HepG2 (cell line): ENCODE results near the gene SKIL. TPM values are rescaled to one million over a fixed set of nuclear protein-coding genes. Genes with fewer than 3 reads are reported as not detected.

Experiments
- ATF7 ChIP-seq, 2 experiments: fragments of 450-650 bp in 1 of 2; sonication (generic) in 1 of 2; formaldehyde crosslinking in 1 of 2; IDR thresholded peaks; 2 replicates each; pipeline versions ENCODE4 v1.4.0 to v1.6.1; 2016 to 2020; ENCODE audit warnings: antibody characterized with exemption in 1 of 2, mild to moderate bottlenecking in 1 of 2, missing genetic modification reagents in 1 of 2
- FOXA3 ChIP-seq: IDR thresholded peaks from 2 replicates; pipeline ENCODE4 v1.6.1; 2016; ENCODE audit warnings: missing genetic modification reagents, missing compliant biosample characterization
- HINFP ChIP-seq: sonication (generic); formaldehyde crosslinking; IDR thresholded peaks from 2 replicates; pipeline ENCODE4 v1.4.0; 2020; ENCODE audit warnings: low read depth, mild to moderate bottlenecking, missing genetic modification reagents
- KDM5A ChIP-seq: fragments of 200-600 bp; sonication (generic); IDR thresholded peaks from 2 replicates; pipeline ENCODE4 v1.7.0; 2018; ENCODE audit warnings: antibody characterized with exemption, mild to moderate bottlenecking, low read length, borderline replicate concordance
- KDM6A ChIP-seq: IDR thresholded peaks from 2 replicates; pipeline ENCODE4 v1.6.1; 2016; ENCODE audit warnings: low read depth
- KLF15 ChIP-seq: sonication (generic); formaldehyde crosslinking; IDR thresholded peaks from 2 replicates; pipeline ENCODE4 v1.8.1; 2023; ENCODE audit warnings: borderline replicate concordance, mild to moderate bottlenecking, inconsistent platforms, missing genetic modification reagents, mixed read lengths
- KLF16 ChIP-seq, 2 experiments: sonication (generic) in 1 of 2; formaldehyde crosslinking in 1 of 2; IDR thresholded peaks; 2 replicates each; pipeline versions ENCODE4 v1.6.1 to v1.8.0; 2016 to 2023; ENCODE audit warnings: missing genetic modification reagents in 2 of 2, missing compliant biosample characterization in 1 of 2
- MXI1 ChIP-seq: IDR thresholded peaks from 3 replicates; pipeline ENCODE4 v1.6.1; 2012; ENCODE audit warnings: low read depth, low read length, inconsistent platforms, borderline replicate concordance
- NFKBIZ ChIP-seq: IDR thresholded peaks from 2 replicates; pipeline ENCODE4 v1.6.1; 2018; ENCODE audit warnings: missing genetic modification reagents, missing compliant biosample characterization
- NR2F2 ChIP-seq: IDR thresholded peaks from 2 replicates; pipeline ENCODE4 v1.6.1; 2012; ENCODE audit warnings: low read depth, inconsistent platforms, borderline replicate concordance
- NRL ChIP-seq: sonication (generic); formaldehyde crosslinking; IDR thresholded peaks from 2 replicates; pipeline ENCODE4 v1.5.0; 2020; ENCODE audit warnings: missing genetic modification reagents, mild to moderate bottlenecking, moderate library complexity, borderline replicate concordance
- SNAPC5 ChIP-seq: sonication (generic); formaldehyde crosslinking; IDR thresholded peaks from 2 replicates; pipeline ENCODE4 v1.8.1; 2023; ENCODE audit warnings: mild to moderate bottlenecking, missing genetic modification reagents, borderline replicate concordance
- SPEN ChIP-seq: sonication (generic); formaldehyde crosslinking; IDR thresholded peaks from 2 replicates; pipeline ENCODE4 v1.5.1; 2020; ENCODE audit warnings: low read depth, mild to moderate bottlenecking, missing genetic modification reagents
- SRSF4 ChIP-seq: fragments of 200-400 bp; formaldehyde crosslinking; IDR thresholded peaks from one replicate; pipeline ENCODE4 v1.6.1; 2018; ENCODE audit warnings: mild to moderate bottlenecking, low read depth, low read length, moderate library complexity; ENCODE audit not compliant: poor library complexity, severe bottlenecking
- ZBTB21 ChIP-seq: sonication (generic); formaldehyde crosslinking; IDR thresholded peaks from 2 replicates; pipeline ENCODE4 v1.4.0; 2020; ENCODE audit warnings: missing genetic modification reagents
- ZFP82 ChIP-seq: sonication (generic); formaldehyde crosslinking; IDR thresholded peaks from 2 replicates; pipeline ENCODE4 v1.5.1; 2020; ENCODE audit warnings: mild to moderate bottlenecking, missing genetic modification reagents, borderline replicate concordance
- ZMYM2 ChIP-seq: sonication (generic); formaldehyde crosslinking; IDR thresholded peaks from 2 replicates; pipeline ENCODE4 v1.8.0; 2022; ENCODE audit warnings: mild to moderate bottlenecking, missing genetic modification reagents
- ZNF572 ChIP-seq: sonication (generic); formaldehyde crosslinking; IDR thresholded peaks from 2 replicates; pipeline ENCODE4 v1.5.1; 2020; ENCODE audit warnings: mild to moderate bottlenecking, missing genetic modification reagents
- ZNF577 ChIP-seq: sonication (generic); formaldehyde crosslinking; IDR thresholded peaks from 2 replicates; pipeline ENCODE4 v1.4.0; 2020; ENCODE audit warnings: mild to moderate bottlenecking, low read depth, missing genetic modification reagents, borderline replicate concordance
- ZNF609 ChIP-seq: sonication (generic); formaldehyde crosslinking; IDR thresholded peaks from 2 replicates; pipeline ENCODE4 v1.4.0; 2020; ENCODE audit warnings: mild to moderate bottlenecking, missing genetic modification reagents, borderline replicate concordance
- ZNF672 ChIP-seq: sonication (generic); formaldehyde crosslinking; IDR thresholded peaks from 2 replicates; pipeline ENCODE4 v1.8.1; 2022; ENCODE audit warnings: missing genetic modification reagents
- ZNF7 ChIP-seq: IDR thresholded peaks from 2 replicates; pipeline ENCODE4 v1.6.1; 2016; ENCODE audit warnings: missing biosample characterization, missing genetic modification reagents
- ZNF878 ChIP-seq: sonication (generic); formaldehyde crosslinking; IDR thresholded peaks from 2 replicates; pipeline ENCODE4 v1.8.1; 2023; ENCODE audit warnings: mild to moderate bottlenecking, missing genetic modification reagents, moderate library complexity
- polyA plus RNA-seq, 8 experiments: library from polyadenylated mRNA; depleted of rRNA in 3 of 8; stranded (reverse) in 7 of 8; unstranded in 1 of 8; fragments of >200 nt; fragmentation: Illumina TruSeq in 4 of 8; extraction: Trizol in 4 of 8; gene quantifications; 2 replicates each; pipeline versions ENCODE4 v1.2.1 to v1.2.3, GENCODE V29; 2011 to 2016; ENCODE audit warnings: low read depth in 4 of 8, missing spikeins in 1 of 8, mixed read lengths in 1 of 8; ENCODE audit not compliant: insufficient read depth in 1 of 8
- total RNA-seq, 5 experiments: library from RNA; depleted of rRNA; stranded (reverse); fragments of >200 nt; fragmentation: Illumina TruSeq; extraction: Trizol; gene quantifications; 2 replicates each; pipeline ENCODE4 v1.2.3, GENCODE V29; 2016; ENCODE audit warnings: low read depth in 1 of 5

The SKIL gene
- total and polyA plus RNA-seq, 2 of the 13 experiments (the other 11 are each of a cell fraction or from before 2014, with no cell fraction given), result 5.2 to 20.7 TPM

- TF ChIP-seq ZNF609 (CRISPR knock-in tag), result no peak
- TF ChIP-seq FOXA3, result no peak
- no peak for TF ChIP-seq KDM5A
- TF ChIP-seq SPEN (CRISPR knock-in tag), result peak; percentile 23
- TF ChIP-seq NR2F2, result no peak
- TF ChIP-seq ZNF672, result no peak
- TF ChIP-seq SNAPC5 (CRISPR knock-in tag), result no peak
- TF ChIP-seq KLF16 (CRISPR knock-in tag; IDR thresholded peaks at IDR 0.05), result no peak; a peak in 1 of 4 replicates
- no peak for TF ChIP-seq ZNF878 (CRISPR knock-in tag)
- TF ChIP-seq ZFP82 (CRISPR knock-in tag), result no peak
- TF ChIP-seq ATF7 (IDR thresholded peaks at IDR 0.05), result peak; percentile 65; the same call in 1 of the 2 replicates
- TF ChIP-seq ATF7 (CRISPR knock-in tag; IDR thresholded peaks at IDR 0.05), result peak; percentile 60; the same call in 1 of the 2 replicates
- no peak for TF ChIP-seq ZMYM2
- no peak for TF ChIP-seq ZNF7 (CRISPR knock-in tag)
- peak; percentile 92 for TF ChIP-seq ZBTB21 (CRISPR knock-in tag)
- no peak for TF ChIP-seq KDM6A (CRISPR knock-in tag)
- no peak for TF ChIP-seq KLF15 (CRISPR knock-in tag)
- no peak for TF ChIP-seq ZNF572
- TF ChIP-seq ZNF577 (CRISPR knock-in tag), result no peak
- no peak for TF ChIP-seq NRL (CRISPR knock-in tag)
- TF ChIP-seq NFKBIZ (CRISPR knock-in tag), result no peak
- TF ChIP-seq HINFP (CRISPR knock-in tag), result no peak
- TF ChIP-seq SRSF4, result no peak
- no peak for TF ChIP-seq MXI1
Measured at GRCh38 chr3:170357176-170358041, at the start of gene SKIL (continued).
